NB4 (cell line): Measurements from ENCODE around the gene IL32.

Experiments
- DNase-seq: peaks from one replicate; pipeline ENCODE4 v3.0.0; 2010; ENCODE audit warnings: low read depth
- H3K4me3 ChIP-seq: one replicate; pipeline ENCODE4 v1.5.1; 2011; ENCODE audit warnings: mild to moderate bottlenecking, low read depth, low read length, moderate library complexity
- CTCF ChIP-seq: IDR thresholded peaks from one replicate; pipeline ENCODE4 v1.5.1; 2012; ENCODE audit warnings: low read depth, low read length
- MAX ChIP-seq: IDR thresholded peaks from 2 replicates; pipeline ENCODE4 v1.6.1; 2011; ENCODE audit warnings: low read depth, low read length
- MYC ChIP-seq: IDR thresholded peaks from 2 replicates; pipeline ENCODE4 v1.6.1; 2011; ENCODE audit warnings: low read depth, low read length
- POLR2A ChIP-seq: IDR thresholded peaks from 2 replicates; pipeline ENCODE4 v1.6.1; 2011; ENCODE audit warnings: mild to moderate bottlenecking; ENCODE audit not compliant: insufficient read length; ENCODE audit errors: extremely low read depth

IL32 gene

GRCh38 chr16:3095869-3096268, 30.4 kb downstream of the IL32 start:
- TF ChIP-seq CTCF = peak; percentile 41
- TF ChIP-seq POLR2A = no peak
- no peak for TF ChIP-seq MYC
- TF ChIP-seq MAX = no peak
- peak; percentile 85 for DNase-seq
- no peak overlapping the region for H3K4me3 ChIP-seq

- TF ChIP-seq MYC = no peak
- TF ChIP-seq POLR2A = no peak
- TF ChIP-seq CTCF = no peak
- TF ChIP-seq MAX = no peak
- no peak for DNase-seq
- no peak overlapping the region for H3K4me3 ChIP-seq
Measured at GRCh38 chr16:3096362-3096761, 30.9 kb downstream of the IL32 start.

GRCh38 chr16:3097266-3097665, 31.8 kb downstream of the IL32 start:
- no peak for DNase-seq
- no peak overlapping the region for H3K4me3 ChIP-seq
- TF ChIP-seq CTCF (no peak), MYC (no peak), MAX (no peak), POLR2A (no peak)

GRCh38 chr16:3098459-3099394, 33.3 kb downstream of the IL32 start, which contains the start of gene ZSCAN10:
Gene ZSCAN10 (minus strand): TSS chr16:3099294. CDS start chr16:3092937, 6,357 bp downstream.
- TF ChIP-seq POLR2A (no peak), MAX (no peak), CTCF (no peak), MYC (no peak)
- H3K4me3 ChIP-seq = no peak within 1 kb of the TSS
- DNase-seq = no peak

- TF ChIP-seq CTCF = no peak
- TF ChIP-seq POLR2A = no peak
- no peak for TF ChIP-seq MAX
- TF ChIP-seq MYC = no peak
- H3K4me3 ChIP-seq = no peak overlapping the region
- no peak for DNase-seq
Measured at GRCh38 chr16:3099395-3099731, 33.9 kb downstream of the IL32 start.
